ENCODE measurements around the gene MORC2.

MORC2 gene

GRCh38 chr22:30984317-30984716, 15.7 kb upstream of the MORC2 start:
- H2AFZ ChIP-seq (ENCODE audit: low read length, unreplicated experiment), result no peak overlapping the region
- H3K79me2 ChIP-seq (ENCODE audit: control insufficient read depth, insufficient read depth, low read length, unreplicated experiment), result no peaks in the 10 kb centered on the region
- no peaks in the 10 kb centered on the region for H3K36me3 ChIP-seq (ENCODE audit: insufficient read depth, low read length)
- H3K27ac ChIP-seq (ENCODE audit: low read depth, low read length), result no peak overlapping the region
- H3K27me3 ChIP-seq (ENCODE audit: insufficient read depth, low read length), result no peaks in the 10 kb centered on the region
- no peaks in the 10 kb centered on the region for H3K4me1 ChIP-seq (ENCODE audit: control insufficient read depth, insufficient read depth, low read length, unreplicated experiment)
- H3K4me3 ChIP-seq (ENCODE audit: low read depth, low read length), result no peak overlapping the region

- Histone ChIP-seq H2AFZ (ENCODE audit: low read length, unreplicated experiment) (no peak overlapping the region), H3K27ac (ENCODE audit: low read depth, low read length) (no peak overlapping the region), H3K27me3 (ENCODE audit: insufficient read depth, low read length) (no peaks in the 10 kb centered on the region), H3K4me3 (ENCODE audit: low read depth, low read length) (no peak overlapping the region), H3K36me3 (ENCODE audit: insufficient read depth, low read length) (no peaks in the 10 kb centered on the region), H3K4me1 (ENCODE audit: control insufficient read depth, insufficient read depth, low read length, unreplicated experiment) (no peaks in the 10 kb centered on the region), H3K79me2 (ENCODE audit: control insufficient read depth, insufficient read depth, low read length, unreplicated experiment) (no peaks in the 10 kb centered on the region)
These were observed 13.9 kb upstream of the MORC2 start for GRCh38 chr22:30982512-30982911.

DNA sequence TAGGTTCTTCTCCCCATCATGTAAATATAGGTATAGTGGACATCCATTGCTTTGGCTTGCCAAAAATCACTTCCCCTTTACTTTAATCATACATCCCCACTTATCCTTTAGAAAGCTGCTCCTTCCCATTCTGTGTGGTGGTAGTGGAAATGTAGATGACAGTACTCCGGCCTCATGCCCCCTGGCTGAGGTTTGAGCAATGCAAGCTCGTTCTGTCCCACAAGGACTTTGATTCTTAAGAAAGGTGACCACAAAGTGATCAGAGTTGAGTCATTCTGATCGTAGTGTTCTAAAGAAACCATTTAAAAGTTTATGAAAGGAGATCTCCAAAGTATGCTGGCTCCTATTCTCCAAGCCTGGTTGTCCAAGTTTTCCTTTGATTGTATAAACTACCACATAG, 11.4 kb upstream of the MORC2 start:
- H3K27ac ChIP-seq (ENCODE audit: low read depth, low read length), result no peak overlapping the region
- H3K36me3 ChIP-seq (ENCODE audit: insufficient read depth, low read length), result peaks cover 23% of the 10 kb centered on the region
- H3K79me2 ChIP-seq (ENCODE audit: control insufficient read depth, insufficient read depth, low read length, unreplicated experiment), result peaks cover 3% of the 10 kb centered on the region
- no peak overlapping the region for H2AFZ ChIP-seq (ENCODE audit: low read length, unreplicated experiment)
- H3K4me1 ChIP-seq (ENCODE audit: control insufficient read depth, insufficient read depth, low read length, unreplicated experiment), result no peaks in the 10 kb centered on the region
- H3K27me3 ChIP-seq (ENCODE audit: insufficient read depth, low read length), result no peaks in the 10 kb centered on the region
- no peak overlapping the region for H3K4me3 ChIP-seq (ENCODE audit: low read depth, low read length)

DNA sequence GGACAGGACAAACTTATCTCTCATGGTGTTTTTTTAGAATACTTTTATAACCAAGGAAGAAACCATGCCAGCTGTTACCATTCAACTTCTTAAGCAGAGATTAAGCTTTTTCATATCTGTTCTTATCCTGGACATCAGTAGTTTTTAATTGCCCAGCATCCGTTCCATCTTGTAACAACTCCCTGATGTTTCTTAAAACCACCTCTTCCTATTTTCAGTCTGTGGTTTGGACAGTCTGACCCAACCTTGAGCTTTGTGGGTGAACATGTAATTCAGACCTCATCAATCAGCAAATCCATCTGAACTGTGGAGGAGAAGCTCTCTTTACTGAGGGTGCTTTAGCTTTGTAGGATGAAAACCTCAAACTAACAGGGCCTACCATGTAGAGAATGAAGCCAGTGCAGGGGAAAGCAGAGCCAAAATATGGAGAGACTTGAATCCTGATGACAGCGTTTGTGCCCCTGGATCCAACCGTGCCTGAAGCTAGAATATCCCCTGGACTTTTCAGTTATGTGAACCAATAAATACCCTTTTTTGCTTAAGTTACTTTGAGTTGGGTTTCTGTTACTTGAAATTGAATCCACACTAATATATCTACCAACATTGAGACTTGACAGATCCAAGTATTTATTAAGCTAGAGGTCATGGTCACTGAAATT, 9.9 kb upstream of the MORC2 start:
- H3K27ac ChIP-seq (ENCODE audit: low read depth, low read length), result no peak overlapping the region
- H3K4me3 ChIP-seq (ENCODE audit: low read depth, low read length), result no peak overlapping the region
- H3K27me3 ChIP-seq (ENCODE audit: insufficient read depth, low read length), result no peaks in the 10 kb centered on the region
- H3K79me2 ChIP-seq (ENCODE audit: control insufficient read depth, insufficient read depth, low read length, unreplicated experiment), result peaks cover 14% of the 10 kb centered on the region
- H2AFZ ChIP-seq (ENCODE audit: low read length, unreplicated experiment), result no peak overlapping the region
- peaks cover 38% of the 10 kb centered on the region for H3K36me3 ChIP-seq (ENCODE audit: insufficient read depth, low read length)
- no peaks in the 10 kb centered on the region for H3K4me1 ChIP-seq (ENCODE audit: control insufficient read depth, insufficient read depth, low read length, unreplicated experiment)

- peaks cover 11% of the 10 kb centered on the region for H3K4me1 ChIP-seq (ENCODE audit: control insufficient read depth, insufficient read depth, low read length, unreplicated experiment)
- H3K27me3 ChIP-seq (ENCODE audit: insufficient read depth, low read length), result no peaks in the 10 kb centered on the region
- H3K27ac ChIP-seq (ENCODE audit: low read depth, low read length), result peak overlapping the region; percentile 85; the same call in 1 of the 2 replicates
- H2AFZ ChIP-seq (ENCODE audit: low read length, unreplicated experiment), result no peak overlapping the region
- peaks cover 52% of the 10 kb centered on the region for H3K36me3 ChIP-seq (ENCODE audit: insufficient read depth, low read length)
- peaks cover 75% of the 10 kb centered on the region for H3K79me2 ChIP-seq (ENCODE audit: control insufficient read depth, insufficient read depth, low read length, unreplicated experiment)
- H3K4me3 ChIP-seq (ENCODE audit: low read depth, low read length), result peak overlapping the region; percentile 94
These were observed 1.8 kb upstream of the MORC2 start for GRCh38 chr22:30970356-30970746.

DNA sequence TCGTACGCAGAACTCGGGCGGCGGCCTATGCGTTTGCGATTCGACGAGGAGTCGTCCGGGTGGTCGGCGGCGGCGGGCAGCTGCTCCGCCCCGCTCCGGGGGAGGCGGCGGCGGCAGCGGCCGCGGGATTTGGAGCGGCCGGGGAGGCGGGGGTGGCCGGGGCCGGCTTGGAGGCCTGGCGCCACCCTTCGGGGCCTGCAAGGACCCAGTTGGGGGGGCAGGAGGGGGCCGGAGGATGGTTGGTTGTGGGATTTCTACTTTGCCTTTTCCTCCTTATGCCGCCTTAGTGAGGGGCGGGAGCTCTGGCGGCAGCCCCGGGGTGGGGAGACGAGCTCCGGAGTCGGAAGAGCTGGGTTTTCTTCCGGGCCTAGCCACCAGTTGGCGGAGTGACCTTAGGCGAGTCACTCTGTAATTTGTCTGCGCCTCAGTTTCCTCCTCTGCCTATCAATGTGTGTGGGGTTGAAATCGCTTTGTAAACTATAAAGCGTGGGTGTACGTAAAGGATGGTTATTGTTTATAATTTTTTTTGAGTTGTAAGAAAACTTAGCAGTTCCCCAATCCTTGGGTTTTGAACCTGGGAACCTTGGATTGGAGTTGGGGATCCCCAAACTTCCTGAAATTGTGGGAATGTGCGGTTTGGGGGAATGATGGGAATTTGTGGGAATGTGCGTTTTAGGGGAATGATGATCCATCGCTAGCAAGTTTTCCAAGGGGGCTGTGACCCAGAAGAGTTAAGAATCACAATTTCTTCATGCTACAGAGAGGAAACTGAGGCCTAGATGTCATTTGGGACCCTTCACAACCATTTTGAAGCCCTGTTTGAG, 1.2 kb upstream of the MORC2 start:
- H3K4me1 ChIP-seq (ENCODE audit: control insufficient read depth, insufficient read depth, low read length, unreplicated experiment), result peaks cover 11% of the 10 kb centered on the region
- H3K79me2 ChIP-seq (ENCODE audit: control insufficient read depth, insufficient read depth, low read length, unreplicated experiment), result peaks cover 79% of the 10 kb centered on the region
- no peaks in the 10 kb centered on the region for H3K27me3 ChIP-seq (ENCODE audit: insufficient read depth, low read length)
- peak overlapping the region; percentile 13 for H2AFZ ChIP-seq (ENCODE audit: low read length, unreplicated experiment)
- peak overlapping the region; percentile 85 for H3K27ac ChIP-seq (ENCODE audit: low read depth, low read length)
- H3K36me3 ChIP-seq (ENCODE audit: insufficient read depth, low read length), result peaks cover 46% of the 10 kb centered on the region
- peak overlapping the region; percentile 94 for H3K4me3 ChIP-seq (ENCODE audit: low read depth, low read length)

GRCh38 chr22:30968924-30969531, 454 bp upstream of the MORC2 start, which contains the start of gene TUG1:
TSS of gene TUG1 (plus strand) at chr22:30969265.
- H3K36me3 ChIP-seq (ENCODE audit: insufficient read depth, low read length), result peaks cover 39% of the 10 kb centered on the region
- peak within 1 kb of the TSS; percentile 29 for H2AFZ ChIP-seq (ENCODE audit: low read length, unreplicated experiment)
- peak within 1 kb of the TSS; percentile 94 for H3K4me3 ChIP-seq (ENCODE audit: low read depth, low read length)
- H3K4me1 ChIP-seq (ENCODE audit: control insufficient read depth, insufficient read depth, low read length, unreplicated experiment), result peaks cover 16% of the 10 kb centered on the region
- peak within 1 kb of the TSS; percentile 85 for H3K27ac ChIP-seq (ENCODE audit: low read depth, low read length)
- H3K27me3 ChIP-seq (ENCODE audit: insufficient read depth, low read length), result no peaks in the 10 kb centered on the region
- H3K79me2 ChIP-seq (ENCODE audit: control insufficient read depth, insufficient read depth, low read length, unreplicated experiment), result peaks cover 76% of the 10 kb centered on the region

- H2AFZ ChIP-seq (ENCODE audit: low read length, unreplicated experiment), result no peak overlapping the region
- peaks cover 4% of the 10 kb centered on the region for H3K4me1 ChIP-seq (ENCODE audit: control insufficient read depth, insufficient read depth, low read length, unreplicated experiment)
- peaks cover 13% of the 10 kb centered on the region for H3K36me3 ChIP-seq (ENCODE audit: insufficient read depth, low read length)
- peaks cover 39% of the 10 kb centered on the region for H3K79me2 ChIP-seq (ENCODE audit: control insufficient read depth, insufficient read depth, low read length, unreplicated experiment)
- no peaks in the 10 kb centered on the region for H3K27me3 ChIP-seq (ENCODE audit: insufficient read depth, low read length)
- H3K4me3 ChIP-seq (ENCODE audit: low read depth, low read length), result no peak overlapping the region
- no peak overlapping the region for H3K27ac ChIP-seq (ENCODE audit: low read depth, low read length)
These were observed 3.7 kb downstream of the MORC2 start for GRCh38 chr22:30964858-30965257.

GRCh38 chr22:30955153-30955552, 13.4 kb downstream of the MORC2 start:
- Histone ChIP-seq H3K27ac (ENCODE audit: low read depth, low read length) (no peak overlapping the region), H3K27me3 (ENCODE audit: insufficient read depth, low read length) (no peaks in the 10 kb centered on the region), H2AFZ (ENCODE audit: low read length, unreplicated experiment) (no peak overlapping the region), H3K4me3 (ENCODE audit: low read depth, low read length) (no peak overlapping the region), H3K79me2 (ENCODE audit: control insufficient read depth, insufficient read depth, low read length, unreplicated experiment) (no peaks in the 10 kb centered on the region), H3K4me1 (ENCODE audit: control insufficient read depth, insufficient read depth, low read length, unreplicated experiment) (no peaks in the 10 kb centered on the region), H3K36me3 (ENCODE audit: insufficient read depth, low read length) (no peaks in the 10 kb centered on the region)

- Histone ChIP-seq H3K4me3 (ENCODE audit: low read depth, low read length) (no peak overlapping the region), H3K4me1 (ENCODE audit: control insufficient read depth, insufficient read depth, low read length, unreplicated experiment) (peaks cover 6% of the 10 kb centered on the region), H2AFZ (ENCODE audit: low read length, unreplicated experiment) (no peak overlapping the region), H3K27me3 (ENCODE audit: insufficient read depth, low read length) (no peaks in the 10 kb centered on the region), H3K79me2 (ENCODE audit: control insufficient read depth, insufficient read depth, low read length, unreplicated experiment) (no peaks in the 10 kb centered on the region), H3K36me3 (ENCODE audit: insufficient read depth, low read length) (peaks cover 8% of the 10 kb centered on the region; the same call in 1 of the 2 replicates), H3K27ac (ENCODE audit: low read depth, low read length) (no peak overlapping the region)
These were observed 15.4 kb downstream of the MORC2 start for GRCh38 chr22:30953206-30953605.
